Heart right ventricle (tissue), 16 donors: ENCODE measurements around the gene ANKMY2. TPM values are rescaled to one million over a fixed set of nuclear protein-coding genes. Genes with fewer than 3 reads are reported as not detected.

ENCODE experiments used
- ATAC-seq, 8 donors: fragments of 200-7000 bp; cut with Tn5 transposase; one replicate each; pipeline ENCODE4 v1.9.1; 2020; ENCODE audit warnings: mild to moderate bottlenecking in 8 of 8, moderate library complexity in 8 of 8, moderate number of reproducible peaks in 1 of 8
- DNase-seq, 2 donors: peaks; one replicate each; pipeline ENCODE4 v3.0.0-alpha.2; 2020
- H3K27ac ChIP-seq, 10 donors: fragments of 200-600 bp; sonication (generic) in 2 of 10; one replicate each; pipeline versions ENCODE4 v1.5.0 to v1.8.0; 2020 to 2022; ENCODE audit warnings: mild to moderate bottlenecking in 3 of 10
- H3K27me3 ChIP-seq, 7 donors: fragments of 200-600 bp; one replicate each; pipeline ENCODE4 v1.8.0; 2021 to 2022; ENCODE audit warnings: mild to moderate bottlenecking in 2 of 7
- H3K36me3 ChIP-seq, 9 donors: fragments of 200-600 bp; sonication (generic) in 1 of 9; one replicate each; pipeline versions ENCODE4 v1.5.0 to v1.8.0; 2020 to 2022; ENCODE audit warnings: mild to moderate bottlenecking in 2 of 9
- H3K4me1 ChIP-seq, 9 donors: fragments of 200-600 bp; sonication (generic) in 1 of 9; one replicate each; pipeline versions ENCODE4 v1.5.0 to v1.8.0; 2020 to 2022; ENCODE audit warnings: mild to moderate bottlenecking in 4 of 9
- H3K4me3 ChIP-seq, 10 donors: fragments of 200-600 bp; sonication (generic) in 2 of 10; one replicate each; pipeline versions ENCODE4 v1.5.0 to v1.8.0; 2020 to 2022; ENCODE audit warnings: mild to moderate bottlenecking in 7 of 10, moderate library complexity in 2 of 10
- H3K9me3 ChIP-seq, 11 donors: fragments of 200-600 bp in 10 of 11; sonication (generic) in 2 of 11; one replicate each; pipeline versions ENCODE4 v1.5.0 to v1.8.0; 2013 to 2022; ENCODE audit warnings: mild to moderate bottlenecking in 2 of 11, control low read depth in 1 of 11, moderate library complexity in 1 of 11
- WGBS, 2 donors: extraction: QIAGEN DNeasy Blood & Tissue Kit; methylation state at CpG; one replicate each; pipeline ENCODE4 v1.1.7; 2013; ENCODE audit warnings: inconsistent platforms in 1 of 2; 5-methylcytosine and 5-hydroxymethylcytosine counted together
- intact Hi-C, 10 donors: fragments of 100-400 bp; cut with DNase I; formaldehyde crosslinking; loops; one replicate each; pipeline versions ENCODE4 v1.11.1 to v1.14.2; 2022
- long read RNA-seq, 3 donors: library from polyadenylated mRNA; unstranded; transcript quantifications; one replicate each; pipeline ENCODE4 v2.0.0, GENCODE V29; 2020 to 2021
- polyA plus RNA-seq, 2 donors: library from polyadenylated mRNA; stranded (reverse); fragments of 200-250 nt; gene quantifications; one replicate each; pipeline ENCODE4 v1.2.3, GENCODE V29; 2013
- total RNA-seq, 10 donors: library from RNA; stranded (reverse); fragmentation: NEBNext Ultra II Directional in 3 of 10; extraction: Animal tissue kit (Norgen Biotek cat#: 25700) in 3 of 10; gene quantifications; one replicate each; pipeline versions ENCODE4 v1.2.1 to v1.2.4, GENCODE V29; 2021 to 2023
- TF ChIP-seq, protein P1 (sequence below), 9 donors: fragments of 200-600 bp; sonication (generic) in 2 of 9; IDR thresholded peaks; one replicate each; pipeline versions ENCODE4 v1.5.0 to v1.8.0; 2021 to 2022; ENCODE audit warnings: antibody characterized with exemption in 9 of 9, mild to moderate bottlenecking in 5 of 9, moderate library complexity in 1 of 9
- donor health status: Arrhythmogenic right ventricular cardiomyopathy.
- donor health status: ischemic (EF 13 %, LVEDD 7.1; RV severe dilation, severe dysfunction).
- donor health status: healthy with polysubstance abuse.
- donor health status: DM: no; HTN: yes; CAD: no.
- donor health status: DM: no; HTN: no; CAD: no.
- donor health status: ischemic (EF 25% LVEDD 6.9; RV normal size, moderate dysfunction).
- donor health status: ischemic (EF 25% LVEDD 5.7; RV mildly dilated, moderate dysfunction).
- donor health status: healthy.
- donor health status: DM: yes; HTN: yes; CAD: no.
- donor health status: Ischemic cardiomyopathy.
- donor health status: ischemic (EF 35%, LVEDD 5.7; RV mildly dilated, moderate dysfunction).
- donor health status: nonischemic (EF 11% LVEDD 7.7; RV severe dilation, severe dysfunction).
- donor health status: DM: yes; HTN: yes; CAD: no.
- donor health status: PGD.
- donor health status: ischemic (EF 29% LVEDD 5.4; RV normal size, mild dysfunction).
- donor health status: nonischemic (EF 23%, LVEDD 6.1; RV moderate dilation, normal function).

ANKMY2 gene
- total RNA-seq (10 to 100 TPM; 21.1 to 46.7 (median 35.8) TPM), polyA plus RNA-seq (10 to 100 TPM; 10.7 to 13.3 TPM)
- long read RNA-seq, donor 1, transcript ANKMY2-201 (10 exons, 2,555 nt) = major isoform, 28 of 34 reads
- long read RNA-seq, donor 1, partial matches to known transcripts = 5 of 34 reads
- long read RNA-seq, donor 1, other reads (novel, unspliced or antisense) = 1 of 34 reads
- long read RNA-seq, donor 2, transcript ANKMY2-201 (10 exons, 2,555 nt) = major isoform, 53 of 58 reads
- long read RNA-seq, donor 2, partial matches to known transcripts = 4 of 58 reads
- long read RNA-seq, donor 2, other reads (novel, unspliced or antisense) = 1 of 58 reads
- long read RNA-seq, donor 3, transcript ANKMY2-201 (10 exons, 2,555 nt) = major isoform, 79 of 88 reads
- long read RNA-seq, donor 3, partial matches to known transcripts = 4 of 88 reads
- long read RNA-seq, donor 3, other reads (novel, unspliced or antisense) = 5 of 88 reads

DNA sequence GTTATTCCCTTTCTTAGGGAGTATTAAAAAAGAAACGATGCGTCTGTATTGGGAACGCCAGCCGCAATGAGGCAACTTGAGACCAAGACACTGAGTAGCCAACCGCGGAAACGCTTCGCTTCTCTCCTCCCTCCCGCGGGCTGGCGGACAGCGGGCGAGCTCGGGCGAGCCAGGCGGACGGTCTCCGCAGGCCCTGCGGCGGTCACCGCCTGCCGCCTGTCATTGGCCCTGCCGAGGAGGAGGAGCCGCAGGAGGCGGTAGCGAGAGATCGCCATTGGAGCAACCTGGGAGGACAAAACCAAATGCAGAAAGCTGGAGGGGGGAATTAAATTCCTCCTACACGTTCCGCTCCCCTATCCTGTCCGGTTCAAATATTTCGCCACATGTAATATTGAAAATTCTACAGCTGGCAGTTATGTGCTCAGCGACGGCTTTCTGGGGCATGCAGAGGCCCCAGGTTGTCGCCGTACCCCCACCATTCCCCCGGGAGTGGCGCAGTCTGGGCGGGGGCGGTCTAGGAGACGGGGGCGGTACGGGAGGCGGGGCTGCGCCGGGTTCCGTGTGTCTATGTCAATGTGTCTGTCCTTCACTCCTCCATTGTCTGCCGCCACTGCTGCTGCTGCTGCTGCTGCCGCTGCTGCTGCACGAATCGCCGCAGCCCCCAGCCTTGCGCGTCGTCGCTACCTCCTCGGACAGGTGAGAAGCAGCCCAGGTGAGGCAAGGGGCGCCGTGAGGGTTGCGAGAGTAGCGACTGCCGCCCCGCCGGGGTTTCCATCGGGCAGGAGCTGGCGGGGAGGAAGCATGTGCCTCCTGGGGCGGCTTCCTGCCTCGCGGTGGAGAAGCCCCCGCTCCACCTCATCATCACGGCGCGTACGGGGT lies at the start of gene ANKMY2, which contains the start of gene BZW2:
ANKMY2 (minus strand) TSS at position 162 of the 879 bp plus-strand sequence. CDS start 181 bp downstream, outside the sequence.
BZW2 (plus strand) TSS at position 589 of the 879 bp plus-strand sequence. CDS start 19,263 bp downstream, outside the sequence.
- no peaks in the 10 kb centered on the region for H3K27me3 ChIP-seq
- DNase-seq (peak; percentile 95), ATAC-seq (peak; percentile 94 to 97 (median 96))
- H3K4me1 ChIP-seq = peaks cover 6 to 80% (median 64%) of the 10 kb centered on the region in 9 donors
- no peaks in the 10 kb centered on the region for H3K9me3 ChIP-seq
- peak within 1 kb of the TSS; percentile 74 to 98 (median 90) for H3K4me3 ChIP-seq
- intact Hi-C loops = loop anchor here in 3 of 10 donors (5.0 to 10.0 kb wide), 3 partner anchors 49 to 106 kb away; partner anchors contain the start of gene TSPAN13 (in 1 of the 3)
- peaks cover 0 to 6% (median 0%) of the 10 kb centered on the region in 9 donors for H3K36me3 ChIP-seq
- TF ChIP-seq, protein P1, sequence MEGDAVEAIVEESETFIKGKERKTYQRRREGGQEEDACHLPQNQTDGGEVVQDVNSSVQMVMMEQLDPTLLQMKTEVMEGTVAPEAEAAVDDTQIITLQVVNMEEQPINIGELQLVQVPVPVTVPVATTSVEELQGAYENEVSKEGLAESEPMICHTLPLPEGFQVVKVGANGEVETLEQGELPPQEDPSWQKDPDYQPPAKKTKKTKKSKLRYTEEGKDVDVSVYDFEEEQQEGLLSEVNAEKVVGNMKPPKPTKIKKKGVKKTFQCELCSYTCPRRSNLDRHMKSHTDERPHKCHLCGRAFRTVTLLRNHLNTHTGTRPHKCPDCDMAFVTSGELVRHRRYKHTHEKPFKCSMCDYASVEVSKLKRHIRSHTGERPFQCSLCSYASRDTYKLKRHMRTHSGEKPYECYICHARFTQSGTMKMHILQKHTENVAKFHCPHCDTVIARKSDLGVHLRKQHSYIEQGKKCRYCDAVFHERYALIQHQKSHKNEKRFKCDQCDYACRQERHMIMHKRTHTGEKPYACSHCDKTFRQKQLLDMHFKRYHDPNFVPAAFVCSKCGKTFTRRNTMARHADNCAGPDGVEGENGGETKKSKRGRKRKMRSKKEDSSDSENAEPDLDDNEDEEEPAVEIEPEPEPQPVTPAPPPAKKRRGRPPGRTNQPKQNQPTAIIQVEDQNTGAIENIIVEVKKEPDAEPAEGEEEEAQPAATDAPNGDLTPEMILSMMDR (IDR thresholded peaks at IDR 0.05) = peak in 4 of 9 donors; percentile 13 to 46 (median 26)
- H3K27ac ChIP-seq = peak within 1 kb of the TSS; percentile 73 to 98 (median 92)
- WGBS, 2 donors = 1% methylated on average over 63 to 73 of the region's 73 CpGs

DNA sequence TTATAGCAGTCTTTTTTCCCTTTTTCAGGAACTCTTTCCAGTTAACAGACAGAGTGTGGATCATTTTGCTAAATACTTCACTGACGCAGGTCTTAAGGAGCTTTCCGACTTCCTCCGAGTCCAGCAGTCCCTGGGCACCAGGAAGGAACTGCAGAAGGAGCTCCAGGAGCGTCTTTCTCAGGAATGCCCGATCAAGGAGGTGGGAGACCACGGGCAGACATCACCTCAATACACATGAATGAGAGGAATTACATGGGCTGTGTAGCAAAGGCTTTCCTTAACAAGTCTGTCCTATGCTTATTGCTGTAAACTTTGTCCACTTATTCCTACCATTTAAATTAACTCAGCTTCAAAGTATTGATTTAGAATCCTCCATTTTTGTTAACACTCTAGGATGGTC lies 49.3 kb upstream of the ANKMY2 start:
- ATAC-seq (no peak), DNase-seq (no peak)
- intact Hi-C loops = loop anchor here in 9 of 10 donors (2.0 to 10.0 kb wide), 8 partner anchors 50 to 224 kb away; partner anchors contain the start of genes AGR2 (in 1 of the 9), ANKMY2 (in 1 of the 9) and BZW2 (in 1 of the 9)
- Histone ChIP-seq H3K36me3 (peaks cover 0 to 100% (median 61%) of the 10 kb centered on the region in 9 donors), H3K4me3 (no peak overlapping the region), H3K4me1 (no peaks in the 10 kb centered on the region), H3K9me3 (no peaks in the 10 kb centered on the region), H3K27me3 (no peaks in the 10 kb centered on the region), H3K27ac (no peak overlapping the region)
- TF ChIP-seq, protein P1 (IDR thresholded peaks at IDR 0.05) = no peak
- WGBS, 2 donors = 65 to 74% methylated on average over 6 of the region's 6 CpGs

DNA sequence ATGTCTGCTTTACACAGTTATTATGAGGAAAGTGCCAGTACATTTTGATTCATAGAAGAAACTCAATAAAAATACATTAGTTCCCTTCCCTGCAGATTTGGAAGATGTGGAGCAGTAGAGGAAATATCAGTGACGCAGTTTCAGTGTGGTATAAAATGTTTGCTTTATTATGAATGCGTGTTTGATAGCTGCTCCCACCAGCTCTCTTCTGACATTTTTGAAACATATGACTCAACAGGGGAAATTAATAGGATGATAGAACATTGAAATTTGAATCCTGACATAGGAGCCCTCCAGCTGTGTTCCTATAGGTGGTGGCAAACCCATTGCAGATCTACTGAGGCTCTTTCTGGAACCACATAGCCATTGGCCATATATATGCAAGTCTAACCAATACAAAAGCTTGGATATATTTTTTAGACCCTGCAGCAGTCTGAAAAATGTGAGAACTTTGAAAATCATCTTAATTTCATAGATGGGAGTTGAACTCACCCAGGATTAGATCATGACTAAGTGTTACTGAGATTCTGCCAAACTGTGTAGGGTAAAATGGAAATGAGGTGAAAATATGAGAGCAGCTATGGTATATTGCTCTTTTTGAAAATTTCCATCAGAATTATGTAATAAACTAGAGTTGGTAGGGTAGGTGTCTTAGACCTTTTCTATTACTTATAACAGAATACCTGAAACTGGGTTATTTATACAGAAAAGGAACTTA lies 48.2 kb upstream of the ANKMY2 start:
- no peak overlapping the region for H3K27ac ChIP-seq
- no peaks in the 10 kb centered on the region for H3K27me3 ChIP-seq
- TF ChIP-seq, protein P1 (IDR thresholded peaks at IDR 0.05) = no peak
- H3K4me3 ChIP-seq = no peak overlapping the region
- 96 to 98% methylated on average over 2 of the region's 2 CpGs for WGBS, 2 donors
- no peak for ATAC-seq
- no peaks in the 10 kb centered on the region for H3K4me1 ChIP-seq
- intact Hi-C loops = loop anchor here in 6 of 10 donors (2.0 to 10.0 kb wide), 6 partner anchors 49 to 225 kb away; partner anchors contain the start of genes AGR2 (in 1 of the 6), ANKMY2 (in 1 of the 6) and BZW2 (in 1 of the 6)
- H3K36me3 ChIP-seq = peaks cover 0 to 100% (median 54%) of the 10 kb centered on the region in 9 donors
- H3K9me3 ChIP-seq = no peaks in the 10 kb centered on the region
- no peak for DNase-seq
